HEK293T (cell line): Measurements from ENCODE around the gene GZMA.

Experiments used
- CTCF ChIA-PET: fragments of 350-600 bp; formaldehyde crosslinking; extraction: SDS; loops from one replicate; lab custom pipeline; 2021; ENCODE audit warnings: antibody characterized with exemption, inconsistent platforms; lab: Yijun Ruan, JAX
- POLR2A ChIA-PET: fragments of 350-600 bp; formaldehyde crosslinking; extraction: SDS; loops from one replicate; lab custom pipeline; 2020; ENCODE audit warnings: antibody characterized with exemption, inconsistent platforms; lab: Yijun Ruan, JAX
- DNase-seq: peaks from one replicate; pipeline ENCODE4 v3.0.0; 2012; ENCODE audit warnings: mixed read lengths; ENCODE audit errors: extremely low spot score
- ARNT ChIP-seq: fragments of 450-650 bp; IDR thresholded peaks from 2 replicates; pipeline ENCODE4 v1.6.1; 2017; ENCODE audit warnings: mild to moderate bottlenecking
- BHLHE40 ChIP-seq: fragments of 450-650 bp; IDR thresholded peaks from 2 replicates; pipeline ENCODE4 v1.6.1; 2016; ENCODE audit warnings: mild to moderate bottlenecking, moderate library complexity, borderline replicate concordance
- CTBP1 ChIP-seq: fragments of 450-650 bp; IDR thresholded peaks from 2 replicates; pipeline ENCODE4 v1.6.1; 2016; ENCODE audit warnings: borderline replicate concordance
- ELF4 ChIP-seq: fragments of 450-650 bp; IDR thresholded peaks from 2 replicates; pipeline ENCODE4 v1.6.1; 2017; ENCODE audit warnings: antibody characterized with exemption
- FOXA1 ChIP-seq: fragments of 450-650 bp; IDR thresholded peaks from 2 replicates; pipeline ENCODE4 v1.6.1; 2016; ENCODE audit warnings: mild to moderate bottlenecking
- FOXK2 ChIP-seq: fragments of 450-650 bp; IDR thresholded peaks from 2 replicates; pipeline ENCODE4 v1.6.1; 2016; ENCODE audit warnings: mild to moderate bottlenecking
- FOXM1 ChIP-seq: fragments of 450-650 bp; IDR thresholded peaks from 2 replicates; pipeline ENCODE4 v1.6.1; 2017; ENCODE audit warnings: mild to moderate bottlenecking, borderline replicate concordance
- HDGF ChIP-seq: fragments of 450-650 bp; IDR thresholded peaks from 2 replicates; pipeline ENCODE4 v1.6.1; 2017; ENCODE audit warnings: antibody characterized with exemption, borderline replicate concordance
- L3MBTL2 ChIP-seq: fragments of 450-650 bp; conservative IDR thresholded peaks from 2 replicates; pipeline ENCODE4 v1.6.1; 2016; ENCODE audit warnings: mild to moderate bottlenecking
- LEF1 ChIP-seq: fragments of 450-650 bp; IDR thresholded peaks from 2 replicates; pipeline ENCODE4 v1.6.1; 2017; ENCODE audit warnings: mild to moderate bottlenecking, borderline replicate concordance
- NFRKB ChIP-seq: fragments of 450-650 bp; IDR thresholded peaks from 2 replicates; pipeline ENCODE4 v1.6.1; 2016; ENCODE audit warnings: mild to moderate bottlenecking, moderate library complexity
- PKNOX1 ChIP-seq: fragments of 450-650 bp; IDR thresholded peaks from 2 replicates; pipeline ENCODE4 v1.6.1; 2016
- SP1 ChIP-seq: fragments of 450-650 bp; IDR thresholded peaks from 2 replicates; pipeline ENCODE4 v1.6.1; 2017
- SUZ12 ChIP-seq: fragments of 450-650 bp; IDR thresholded peaks from 2 replicates; pipeline ENCODE4 v1.6.1; 2016; ENCODE audit warnings: mild to moderate bottlenecking
- TARDBP ChIP-seq: fragments of 450-650 bp; IDR thresholded peaks from 2 replicates; pipeline ENCODE4 v1.6.1; 2016
- ZNF384 ChIP-seq: fragments of 450-650 bp; IDR thresholded peaks from 2 replicates; pipeline ENCODE4 v1.6.1; 2016

GZMA gene

GRCh38 chr5:55102348-55102747 lies at the start of gene GZMA:
GZMA (plus strand) TSS chr5:55102646; CDS start chr5:55102683, 37 bp downstream.
- DNase-seq: no peak
- no peak for TF ChIP-seq ARNT
- no peak for TF ChIP-seq HDGF
- TF ChIP-seq SP1: no peak
- TF ChIP-seq FOXA1: no peak
- no peak for TF ChIP-seq LEF1
- no peak for TF ChIP-seq BHLHE40
- TF ChIP-seq CTBP1: no peak
- TF ChIP-seq L3MBTL2: no peak
- TF ChIP-seq NFRKB: no peak
- TF ChIP-seq PKNOX1: no peak
- no peak for TF ChIP-seq SUZ12
- POLR2A ChIA-PET: no interaction called here
- CTCF ChIA-PET: no interaction called here

- no peak for DNase-seq
- ChIA-PET POLR2A (no interaction called here), CTCF (interaction anchor here (0.6 kb wide), 1 partner anchor 117 kb away, joined by 4 read pairs; no protein-coding TSS in a partner anchor)
- TF ChIP-seq SUZ12: no peak
- TF ChIP-seq FOXK2: no peak
- TF ChIP-seq TARDBP: no peak
- no peak for TF ChIP-seq PKNOX1
- no peak for TF ChIP-seq FOXM1
- TF ChIP-seq L3MBTL2: no peak
- no peak for TF ChIP-seq SP1
- TF ChIP-seq NFRKB: no peak
- TF ChIP-seq LEF1: no peak
- TF ChIP-seq FOXA1: no peak
- TF ChIP-seq CTBP1: no peak
- no peak for TF ChIP-seq ELF4
- TF ChIP-seq HDGF: no peak
These were observed 47.3 kb upstream of the GZMA start for GRCh38 chr5:55055183-55055582.

- POLR2A ChIA-PET: no interaction called here
- CTCF ChIA-PET: no interaction called here
- TF ChIP-seq CTBP1: no peak
- TF ChIP-seq FOXK2: no peak
- no peak for TF ChIP-seq FOXM1
- TF ChIP-seq L3MBTL2: no peak
- no peak for TF ChIP-seq TARDBP
- no peak for TF ChIP-seq ELF4
- TF ChIP-seq BHLHE40: no peak
- no peak for TF ChIP-seq SP1
- TF ChIP-seq NFRKB: no peak
- no peak for TF ChIP-seq LEF1
- no peak for TF ChIP-seq SUZ12
- no peak for TF ChIP-seq FOXA1
- no peak for TF ChIP-seq HDGF
- no peak for TF ChIP-seq ZNF384
- no peak for TF ChIP-seq PKNOX1
- no peak for TF ChIP-seq ARNT
- no peak for DNase-seq
These were observed 40.2 kb upstream of the GZMA start for GRCh38 chr5:55062039-55062779.

- ChIA-PET POLR2A (no interaction called here), CTCF (no interaction called here)
- no peak for DNase-seq
- TF ChIP-seq PKNOX1: 0 out of 2 replicates have a peak, but pooled peaks have one; percentile 17
- no peak for TF ChIP-seq NFRKB
- no peak for TF ChIP-seq SP1
- TF ChIP-seq CTBP1: no peak
- no peak for TF ChIP-seq BHLHE40
- TF ChIP-seq L3MBTL2: no peak
These were observed 39.1 kb upstream of the GZMA start for GRCh38 chr5:55063220-55063863.

- ChIA-PET CTCF (no interaction called here), POLR2A (no interaction called here)
- no peak for DNase-seq
- no peak for TF ChIP-seq FOXK2
- no peak for TF ChIP-seq TARDBP
- TF ChIP-seq SUZ12: no peak
- TF ChIP-seq ARNT: no peak
- no peak for TF ChIP-seq BHLHE40
- no peak for TF ChIP-seq LEF1
- no peak for TF ChIP-seq HDGF
- no peak for TF ChIP-seq NFRKB
- no peak for TF ChIP-seq ZNF384
- TF ChIP-seq ELF4: no peak
- no peak for TF ChIP-seq FOXM1
- no peak for TF ChIP-seq FOXA1
These were observed 38.5 kb upstream of the GZMA start for GRCh38 chr5:55063899-55064298.
